ENCODE results near the gene SLIT1. TPM values are rescaled to one million over a fixed set of nuclear protein-coding genes. Genes with fewer than 3 reads are reported as not detected.

SLIT1 gene
- total RNA-seq, 1 experiment from 2014 or later = not detected

DNA sequence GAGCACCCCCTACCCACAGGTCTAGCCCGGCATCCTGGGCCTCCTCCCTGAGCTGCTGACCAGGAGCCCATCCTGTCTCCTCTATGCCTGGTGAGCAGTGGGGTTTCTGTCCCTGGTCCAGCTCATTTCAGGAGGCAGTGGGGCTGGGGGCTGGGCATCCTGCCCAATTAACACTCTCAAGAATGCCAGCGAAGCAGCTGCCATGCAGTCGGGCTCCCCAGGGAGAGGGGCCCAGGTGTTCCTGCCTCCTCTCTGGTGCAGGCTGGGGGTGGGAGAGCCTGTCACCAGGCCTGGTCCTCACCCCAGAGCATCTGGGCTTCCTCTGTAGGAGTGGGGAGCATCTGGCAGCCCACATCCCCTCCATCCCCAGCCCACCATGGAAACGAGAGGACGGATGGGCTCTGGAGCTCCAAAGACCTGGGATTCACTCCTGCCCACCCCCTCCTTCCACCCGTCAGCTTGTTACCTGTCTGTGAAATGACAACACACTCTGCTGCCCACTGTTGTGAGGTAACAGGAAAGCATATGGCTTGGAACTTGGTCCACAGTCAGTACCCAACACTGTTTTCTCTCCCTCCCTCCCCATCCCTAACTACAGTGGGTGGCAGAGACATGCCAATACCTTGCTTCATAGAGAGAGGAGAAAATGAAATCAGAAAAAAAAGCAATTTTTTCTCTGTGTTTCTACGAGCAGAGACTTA, 69.1 kb downstream of the SLIT1 start:
- no peaks in the 10 kb centered on the region for H3K27me3 ChIP-seq
- H3K36me3 ChIP-seq = no peaks in the 10 kb centered on the region
- no peak for DNase-seq
- H3K9me3 ChIP-seq = no peaks in the 10 kb centered on the region
- no peak overlapping the region for H3K4me3 ChIP-seq

DNA sequence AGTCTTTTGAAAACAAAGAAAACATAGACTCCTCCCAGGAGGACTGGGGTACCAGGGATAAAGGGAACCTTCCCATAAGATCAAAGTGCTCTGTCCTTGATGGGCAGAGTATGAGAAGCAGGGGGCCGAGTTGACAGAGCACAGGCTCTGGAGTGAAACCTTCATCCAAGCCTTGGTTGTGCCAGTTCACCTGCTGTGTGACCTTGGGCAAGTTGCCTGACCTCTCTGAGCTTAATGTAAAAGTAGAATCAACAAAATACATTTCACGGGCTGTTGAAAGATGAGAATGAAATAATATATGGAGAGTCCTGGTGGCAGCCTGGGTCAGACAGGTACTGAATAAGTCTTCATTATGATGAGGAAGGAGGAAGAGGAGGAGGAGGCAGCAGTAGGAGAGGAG, 69.9 kb downstream of the SLIT1 start:
- Histone ChIP-seq H3K27me3 (no peaks in the 10 kb centered on the region), H3K36me3 (no peaks in the 10 kb centered on the region), H3K4me3 (no peak overlapping the region), H3K9me3 (no peaks in the 10 kb centered on the region)
- no peak for DNase-seq

DNA sequence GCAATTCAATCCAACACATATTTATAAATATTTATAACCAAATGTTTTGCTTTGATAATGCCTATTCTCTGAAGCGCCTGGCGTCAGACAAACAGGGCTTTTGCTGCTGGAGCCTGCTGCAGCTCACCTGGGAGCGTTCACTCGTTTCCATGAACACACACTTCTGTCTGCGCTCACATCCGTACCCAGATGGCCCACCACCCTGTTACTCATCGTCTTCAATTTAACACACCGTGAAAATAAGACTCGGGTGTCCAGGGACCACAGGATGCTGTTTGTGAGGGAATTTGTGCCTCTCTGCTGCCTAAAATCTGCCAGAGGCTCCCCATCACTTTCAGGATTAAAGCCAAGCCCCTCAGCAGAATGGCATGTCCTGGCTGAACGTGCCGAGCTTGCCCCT, 74.1 kb downstream of the SLIT1 start:
- Histone ChIP-seq H3K4me3 (no peak overlapping the region), H3K27me3 (peaks cover 5% of the 10 kb centered on the region; the same call in 1 of the 2 replicates), H3K36me3 (no peaks in the 10 kb centered on the region), H3K9me3 (no peaks in the 10 kb centered on the region)
- DNase-seq = no peak

DNA sequence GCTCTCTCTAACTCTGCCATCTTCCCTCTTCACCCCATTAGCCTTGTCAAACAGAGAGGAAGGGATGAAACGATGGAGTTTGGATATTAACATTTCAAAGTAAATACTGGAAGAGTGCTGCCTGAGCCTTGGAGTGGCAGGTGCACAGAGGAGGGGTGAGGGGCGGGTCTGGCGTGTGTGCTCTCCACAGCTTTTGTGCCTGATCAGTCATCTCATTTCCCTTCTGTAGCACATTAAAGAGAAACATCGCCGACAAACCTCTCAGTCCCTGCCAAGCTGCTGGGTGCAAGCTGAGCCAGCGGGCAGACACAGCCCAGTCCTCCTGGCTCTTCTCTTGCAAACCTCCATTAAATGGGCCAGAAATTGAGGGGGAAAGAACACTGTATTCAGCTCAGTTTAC, 76.2 kb downstream of the SLIT1 start:
- H3K36me3 ChIP-seq = no peaks in the 10 kb centered on the region
- H3K4me3 ChIP-seq = no peak overlapping the region
- H3K27me3 ChIP-seq = peaks cover 5% of the 10 kb centered on the region; the same call in 1 of the 2 replicates
- no peaks in the 10 kb centered on the region for H3K9me3 ChIP-seq
- no peak for DNase-seq

DNA sequence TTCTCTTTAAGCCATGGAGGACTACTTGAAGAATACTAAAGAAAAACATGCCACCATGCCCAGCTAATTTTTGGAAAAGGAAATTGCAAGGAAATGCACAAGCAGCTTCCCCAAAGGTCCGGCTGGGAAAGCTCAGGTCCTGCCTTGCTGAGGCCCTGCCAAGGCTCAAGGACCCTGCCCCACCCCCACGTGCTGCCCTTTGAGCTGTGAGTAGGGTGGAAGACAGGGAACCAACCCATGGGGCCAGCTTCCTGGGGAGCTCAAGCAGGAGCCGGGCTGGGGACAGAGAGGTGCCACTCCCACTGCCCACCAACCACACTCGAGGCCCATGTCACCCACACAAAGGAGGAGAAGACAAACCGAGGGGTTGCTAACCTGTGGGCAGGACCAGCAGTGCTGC, 78.2 kb downstream of the SLIT1 start:
- H3K27me3 ChIP-seq = peaks cover 5% of the 10 kb centered on the region; the same call in 1 of the 2 replicates

DNA sequence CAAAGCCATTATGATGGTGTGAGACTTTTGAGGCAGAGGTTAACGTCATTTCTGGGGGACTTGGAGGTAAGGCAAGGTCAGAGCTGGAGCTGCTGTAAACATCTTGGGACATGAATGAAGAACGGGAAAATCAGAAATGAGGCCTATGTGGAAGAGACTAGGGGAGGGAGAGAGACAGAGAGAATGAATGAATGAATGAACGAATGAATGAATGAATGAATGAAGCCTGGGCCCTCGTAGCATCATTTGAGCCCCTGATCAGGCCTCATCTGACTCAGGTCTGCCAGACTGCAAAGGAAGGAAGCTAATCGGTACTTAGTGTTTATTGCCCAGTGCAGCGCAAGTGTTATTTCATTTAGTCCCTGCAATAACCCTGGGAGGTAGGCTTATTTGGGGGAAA, 79.6 kb downstream of the SLIT1 start:
- Histone ChIP-seq H3K27me3 (peaks cover 5% of the 10 kb centered on the region; the same call in 1 of the 2 replicates), H3K9me3 (no peaks in the 10 kb centered on the region), H3K4me3 (no peak overlapping the region), H3K36me3 (no peaks in the 10 kb centered on the region)
- no peak for DNase-seq

More for the DNA sequence above, 78.2 kb downstream of the SLIT1 start:
- Histone ChIP-seq H3K36me3 (no peaks in the 10 kb centered on the region), H3K4me3 (no peak overlapping the region), H3K9me3 (no peaks in the 10 kb centered on the region)
- DNase-seq = no peak

DNA sequence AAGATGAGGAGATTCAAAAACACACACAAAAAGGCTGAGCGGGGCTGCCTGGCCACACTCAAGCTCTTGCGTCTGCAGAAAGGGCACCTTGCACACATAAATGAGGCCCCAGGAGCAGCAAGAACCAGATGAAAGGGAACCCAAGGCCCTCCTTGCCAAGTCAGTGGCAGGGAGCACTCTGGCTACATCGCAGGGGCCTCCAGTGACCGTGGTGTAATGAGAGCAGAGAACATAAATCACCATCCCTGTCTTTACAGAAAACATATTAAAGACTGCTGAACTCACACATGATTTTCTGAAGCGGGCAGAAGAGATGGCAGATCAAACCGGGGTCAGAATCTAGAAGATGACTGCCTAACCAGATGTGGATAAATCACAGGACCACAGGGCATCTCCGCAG, 80.5 kb downstream of the SLIT1 start:
- Histone ChIP-seq H3K9me3 (no peaks in the 10 kb centered on the region), H3K4me3 (no peak overlapping the region), H3K36me3 (no peaks in the 10 kb centered on the region), H3K27me3 (peaks cover 5% of the 10 kb centered on the region; the same call in 1 of the 2 replicates)
- no peak for DNase-seq

DNA sequence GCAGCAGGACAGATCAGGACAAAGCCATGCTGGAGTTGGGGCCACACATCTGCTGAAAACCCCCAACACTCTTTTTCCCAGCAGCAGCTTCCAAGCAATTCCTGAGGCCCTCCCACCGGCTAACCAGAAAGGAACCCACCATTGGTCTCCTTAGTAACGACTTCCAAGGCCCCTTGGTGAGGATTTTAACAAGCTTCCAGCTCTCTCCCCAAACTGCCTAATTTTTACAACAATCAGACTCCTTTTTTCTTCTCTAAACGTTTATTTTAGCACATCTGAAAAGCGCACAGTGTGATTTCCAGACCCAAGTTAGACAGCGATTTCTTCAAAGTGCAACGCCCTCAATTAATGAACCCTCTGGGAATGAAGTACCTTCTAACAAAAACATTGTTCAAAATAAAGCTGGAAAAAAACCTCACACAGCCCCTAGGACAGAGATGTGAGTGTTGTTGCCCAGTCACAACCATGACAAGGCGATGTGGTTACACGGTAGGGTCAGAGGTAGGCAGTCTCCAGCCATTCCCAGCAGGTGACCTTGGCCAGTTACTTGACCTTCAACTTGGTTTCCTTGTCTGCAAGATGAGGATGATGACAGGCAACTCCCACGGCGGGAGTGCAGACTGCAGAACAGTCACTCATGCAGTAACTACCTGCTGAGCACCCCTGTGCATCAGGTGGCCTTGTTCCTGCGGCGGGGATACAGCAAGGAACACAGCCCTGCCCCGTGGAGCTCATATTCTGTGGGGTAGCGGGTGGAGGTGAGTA, 82.3 kb downstream of the SLIT1 start:
- H3K36me3 ChIP-seq = no peaks in the 10 kb centered on the region
- H3K27me3 ChIP-seq = no peaks in the 10 kb centered on the region
- no peaks in the 10 kb centered on the region for H3K9me3 ChIP-seq
- DNase-seq = no peak
- H3K4me3 ChIP-seq = no peak overlapping the region

DNA sequence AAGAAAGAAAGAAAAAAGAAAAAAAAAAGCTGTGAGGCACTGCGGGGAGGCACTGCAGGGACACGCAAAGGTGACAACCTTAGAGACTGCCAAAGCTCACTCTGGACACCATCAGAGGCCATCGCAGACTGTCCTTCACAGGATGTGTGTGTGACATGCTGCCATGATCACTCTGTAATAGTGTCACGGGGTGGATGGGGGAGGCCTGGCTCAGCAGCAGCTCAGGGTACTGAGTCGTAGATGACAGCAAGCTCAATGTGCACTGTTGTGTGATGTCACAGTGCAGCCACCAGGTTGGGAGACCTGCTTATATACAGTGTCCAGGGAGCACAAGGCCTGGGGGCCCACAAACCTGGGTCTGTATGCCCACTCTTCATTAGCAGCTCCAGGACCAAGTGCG, 83.3 kb downstream of the SLIT1 start:
- H3K27me3 ChIP-seq = no peaks in the 10 kb centered on the region
- H3K9me3 ChIP-seq = no peaks in the 10 kb centered on the region
- no peak for DNase-seq
- H3K36me3 ChIP-seq = no peaks in the 10 kb centered on the region
- no peak overlapping the region for H3K4me3 ChIP-seq

DNA sequence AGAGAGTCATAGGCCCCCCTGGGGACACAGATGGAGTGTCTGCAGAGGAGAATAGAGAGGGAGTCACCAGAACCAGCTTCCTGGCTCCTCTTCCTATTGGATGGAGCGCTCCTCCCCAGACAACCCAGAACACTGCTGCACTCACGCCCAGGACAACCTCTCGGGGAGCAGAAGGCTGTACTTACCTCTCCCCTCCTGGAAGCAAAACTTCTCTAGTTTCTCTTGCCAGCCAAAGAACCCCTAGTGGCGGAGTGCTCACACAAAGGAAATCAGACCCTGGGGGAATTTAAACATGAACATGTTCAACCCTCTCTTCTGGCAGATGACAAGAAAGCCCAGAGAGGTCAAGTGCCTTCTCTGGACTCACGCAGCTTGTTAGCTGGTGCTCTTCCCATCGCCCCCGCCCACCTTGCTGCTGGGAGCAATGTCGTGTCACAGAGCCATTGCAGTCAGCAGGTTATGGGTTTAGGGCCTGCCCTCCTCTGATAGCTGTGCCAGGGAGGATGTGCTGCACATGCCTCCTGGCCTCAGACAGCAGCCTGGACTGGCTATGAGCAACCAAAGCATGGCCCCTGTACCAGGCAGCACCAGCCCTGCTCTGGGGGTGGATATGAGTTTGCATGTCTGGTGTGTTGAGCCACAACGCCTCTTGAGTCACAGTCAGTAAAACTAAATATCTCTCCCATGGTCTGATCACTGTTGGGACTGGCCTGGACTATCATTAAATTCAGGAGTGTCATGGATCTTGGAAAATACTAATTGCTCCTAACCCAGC, 84.4 kb downstream of the SLIT1 start:
- H3K4me3 ChIP-seq = no peak overlapping the region
- no peaks in the 10 kb centered on the region for H3K27me3 ChIP-seq
- DNase-seq = no peak
- no peaks in the 10 kb centered on the region for H3K9me3 ChIP-seq
- no peaks in the 10 kb centered on the region for H3K36me3 ChIP-seq

DNA sequence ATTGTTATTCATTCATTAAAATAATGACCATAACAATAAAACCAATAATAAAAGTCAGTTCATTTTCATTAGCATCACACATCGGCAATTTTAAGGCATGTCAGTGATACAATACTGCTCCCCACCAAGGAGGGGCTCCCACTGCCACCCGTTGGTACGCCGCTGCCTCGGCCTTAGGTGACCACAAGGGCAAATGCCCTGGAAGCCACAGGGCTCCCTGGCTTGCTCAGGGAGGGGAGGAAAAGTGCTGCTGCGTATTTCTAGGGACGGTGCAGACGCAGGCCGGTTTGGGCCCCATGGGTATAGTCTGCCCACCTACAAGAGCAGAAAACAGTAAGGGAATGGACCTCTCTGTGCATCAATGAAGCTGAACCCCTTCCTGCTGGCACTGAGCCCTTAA, 85.1 kb downstream of the SLIT1 start:
- Histone ChIP-seq H3K9me3 (no peaks in the 10 kb centered on the region), H3K27me3 (no peaks in the 10 kb centered on the region), H3K4me3 (no peak overlapping the region), H3K36me3 (no peaks in the 10 kb centered on the region)
- no peak for DNase-seq

DNA sequence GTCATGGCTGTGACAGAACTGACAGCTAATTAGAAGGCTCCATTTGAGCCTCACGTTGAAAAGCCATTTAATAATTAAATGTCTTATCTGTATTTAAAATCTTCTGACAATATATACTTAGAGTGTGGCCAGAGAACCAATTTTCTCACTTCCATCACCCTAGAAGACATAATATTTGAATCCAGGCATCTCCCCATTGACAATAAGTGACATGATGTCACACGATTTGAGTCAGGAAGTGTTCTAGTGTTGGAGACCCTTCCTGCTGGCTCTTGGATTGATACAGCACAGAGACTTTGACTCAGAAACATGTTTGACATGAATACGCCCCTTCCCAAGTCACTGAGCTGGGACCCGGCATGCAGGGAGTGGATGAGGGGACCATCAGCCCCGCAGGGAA, 85.9 kb downstream of the SLIT1 start:
- no peaks in the 10 kb centered on the region for H3K36me3 ChIP-seq
- no peaks in the 10 kb centered on the region for H3K27me3 ChIP-seq
- no peak for DNase-seq
- no peak overlapping the region for H3K4me3 ChIP-seq
- no peaks in the 10 kb centered on the region for H3K9me3 ChIP-seq

DNA sequence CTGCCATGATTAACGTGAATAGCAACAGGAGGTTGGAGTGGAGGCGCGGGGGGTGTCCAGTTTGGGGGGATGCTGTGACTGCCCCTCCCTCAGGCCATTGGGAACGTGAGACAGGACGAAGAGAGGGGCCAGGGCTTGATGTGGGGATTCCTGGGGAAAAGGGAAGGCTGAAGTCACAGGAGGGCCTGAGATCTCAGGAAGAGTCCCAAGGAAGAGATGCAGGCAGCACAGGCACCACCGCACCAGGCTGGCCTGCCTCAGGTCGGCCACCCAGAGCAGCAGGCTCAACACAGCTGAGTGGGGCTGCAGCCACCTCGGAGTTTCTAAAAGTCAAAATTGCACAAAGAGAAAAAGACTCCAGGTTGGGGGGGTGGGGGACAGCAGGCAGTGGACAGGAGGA, 86.7 kb downstream of the SLIT1 start:
- H3K27me3 ChIP-seq = no peaks in the 10 kb centered on the region
- no peak for DNase-seq

DNA sequence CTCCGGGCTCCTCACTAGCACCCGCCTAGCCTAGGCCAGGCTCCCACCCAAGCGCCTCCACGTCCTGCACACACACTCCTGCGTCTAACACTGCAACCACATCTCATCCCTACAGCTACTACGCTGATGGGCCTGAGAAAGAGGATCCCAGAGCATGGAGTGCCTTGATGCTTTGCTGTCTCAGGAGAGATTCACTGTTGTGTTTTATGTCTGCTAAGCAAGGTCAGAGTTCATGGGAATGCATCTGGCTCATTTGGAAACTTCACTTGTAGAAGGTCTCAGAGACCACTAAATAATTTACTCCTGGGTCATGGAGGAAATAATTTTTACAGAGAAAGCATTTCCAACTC, 88.7 kb downstream of the SLIT1 start:
- no peaks in the 10 kb centered on the region for H3K27me3 ChIP-seq
- no peak overlapping the region for H3K4me3 ChIP-seq
- no peak for DNase-seq
- H3K36me3 ChIP-seq = no peaks in the 10 kb centered on the region
- no peaks in the 10 kb centered on the region for H3K9me3 ChIP-seq

More for the DNA sequence above, 86.7 kb downstream of the SLIT1 start:
- Histone ChIP-seq H3K9me3 (no peaks in the 10 kb centered on the region), H3K4me3 (no peak overlapping the region), H3K36me3 (no peaks in the 10 kb centered on the region)

DNA sequence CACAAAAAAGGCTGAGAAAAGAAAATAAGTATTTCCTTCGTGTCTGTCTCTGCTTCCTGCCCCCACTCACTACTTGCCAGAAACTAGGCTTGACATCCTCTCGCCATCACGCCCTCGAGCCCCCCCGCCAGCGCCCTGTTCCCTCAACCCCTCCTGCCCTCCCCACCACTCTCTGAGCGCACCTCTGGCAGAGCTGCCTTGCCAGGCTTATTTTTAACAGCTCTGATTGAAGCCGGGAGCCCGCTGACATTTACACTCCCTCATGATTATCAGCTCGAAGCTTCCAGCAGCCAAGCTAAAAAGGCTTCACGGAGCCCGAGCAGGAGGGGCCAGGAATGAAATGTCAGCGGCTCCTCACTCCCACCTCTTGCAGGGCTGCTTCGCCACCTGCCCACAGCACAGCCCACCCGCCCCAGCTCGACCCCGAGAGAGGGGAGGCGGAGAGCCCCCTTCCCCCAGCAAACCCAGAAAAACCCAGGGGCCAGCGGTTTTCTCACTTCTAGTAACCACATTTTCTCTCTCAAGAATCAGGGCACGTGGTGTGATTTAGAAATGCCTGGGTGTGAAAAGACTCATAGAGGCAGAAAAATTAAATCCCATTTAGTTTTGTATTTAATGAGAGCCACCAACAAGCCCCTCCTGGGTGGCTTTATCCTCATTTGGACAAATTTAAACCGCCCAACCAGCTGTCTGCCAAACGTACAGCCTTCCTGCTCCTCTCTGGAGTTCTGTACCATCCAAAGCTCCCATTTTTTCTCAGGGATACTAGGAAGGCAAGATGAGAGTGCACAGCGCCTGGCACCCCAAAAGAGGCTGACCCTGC, 89.3 kb downstream of the SLIT1 start:
- H3K9me3 ChIP-seq = no peaks in the 10 kb centered on the region
- H3K27me3 ChIP-seq = no peaks in the 10 kb centered on the region
- DNase-seq = no peak
- H3K36me3 ChIP-seq = no peaks in the 10 kb centered on the region
- H3K4me3 ChIP-seq = no peak overlapping the region

DNA sequence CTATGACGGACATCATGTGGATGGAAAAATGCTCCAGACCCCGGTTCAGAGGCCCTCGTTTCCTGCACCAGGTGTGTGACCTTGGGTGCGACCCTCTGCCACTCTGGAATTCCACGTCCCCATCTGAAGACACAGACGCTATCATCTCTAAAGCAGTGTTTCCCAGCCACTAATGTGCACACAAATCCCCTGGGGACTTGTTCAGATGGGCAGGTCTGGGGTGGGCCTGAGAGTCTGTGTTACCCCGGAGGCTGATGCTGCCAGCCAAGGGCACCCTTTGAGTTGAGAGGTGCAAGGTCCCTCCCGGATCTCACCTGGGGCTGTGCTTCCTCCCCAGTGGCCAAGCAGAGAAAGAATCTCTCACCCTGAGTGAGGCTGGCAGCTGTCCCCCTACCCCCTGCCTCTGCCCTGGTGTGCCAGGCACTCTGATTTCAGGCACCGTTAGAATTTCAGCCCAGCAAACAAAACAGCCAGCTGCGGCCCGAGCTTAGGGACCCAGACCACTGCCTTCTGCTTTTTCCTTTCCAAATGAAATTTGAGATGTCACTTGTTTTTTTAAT, 90.0 kb downstream of the SLIT1 start:
- Histone ChIP-seq H3K4me3 (no peak overlapping the region), H3K36me3 (no peaks in the 10 kb centered on the region), H3K9me3 (no peaks in the 10 kb centered on the region), H3K27me3 (no peaks in the 10 kb centered on the region)
- DNase-seq = no peak
